Liver (tissue), 9 donors: ENCODE results near the gene SAP30. TPM values are rescaled to one million over a fixed set of nuclear protein-coding genes. Genes with fewer than 3 reads are reported as not detected.

ENCODE experiments used
- DNase-seq: peaks from one replicate; pipeline ENCODE4 v3.0.0-alpha.2; 2017; ENCODE audit warnings: low spot score
- H3K27ac ChIP-seq, 2 donors: one replicate each; pipeline ENCODE4 v1.7.0; 2013; ENCODE audit warnings: inconsistent platforms in 2 of 2, low read length in 2 of 2, control low read depth in 1 of 2, low read depth in 1 of 2, mild to moderate bottlenecking in 1 of 2
- H3K27me3 ChIP-seq, 4 donors: one replicate each; pipeline versions ENCODE4 v1.6.1 to v1.7.0; 2013; ENCODE audit warnings: low read length in 3 of 4, inconsistent platforms in 1 of 4, mild to moderate bottlenecking in 1 of 4, moderate library complexity in 1 of 4; ENCODE audit not compliant: control insufficient read depth in 4 of 4, insufficient read depth in 4 of 4
- H3K36me3 ChIP-seq, 4 donors: one replicate each; pipeline versions ENCODE4 v1.6.1 to v1.7.0; 2013; ENCODE audit warnings: low read length in 3 of 4, mild to moderate bottlenecking in 3 of 4, low read depth in 1 of 4, moderate library complexity in 1 of 4; ENCODE audit not compliant: control insufficient read depth in 4 of 4, insufficient read depth in 3 of 4
- H3K4me1 ChIP-seq, 4 donors: one replicate each; pipeline versions ENCODE4 v1.6.1 to v1.7.0; 2013; ENCODE audit warnings: low read length in 3 of 4, mild to moderate bottlenecking in 3 of 4, moderate library complexity in 1 of 4; ENCODE audit not compliant: control insufficient read depth in 4 of 4, insufficient read depth in 4 of 4
- H3K4me3 ChIP-seq, 3 donors: one replicate each; pipeline versions ENCODE4 v1.6.1 to v1.7.0; 2013; ENCODE audit warnings: low read length in 3 of 3, control low read depth in 1 of 3, low read depth in 1 of 3, mild to moderate bottlenecking in 1 of 3
- H3K9ac ChIP-seq, 2 donors: one replicate each; pipeline ENCODE4 v1.7.0; 2013; ENCODE audit warnings: low read length in 2 of 2, mild to moderate bottlenecking in 2 of 2, moderate library complexity in 2 of 2, control low read depth in 1 of 2, low read depth in 1 of 2
- H3K9me3 ChIP-seq, 4 donors: one replicate each; pipeline versions ENCODE4 v1.6.1 to v1.7.0; 2013; ENCODE audit warnings: low read length in 3 of 4; ENCODE audit not compliant: control insufficient read depth in 4 of 4
- ATF3 ChIP-seq: IDR thresholded peaks from 2 replicates; pipeline ENCODE4 v1.6.1; 2016; ENCODE audit warnings: antibody characterized with exemption
- EGR1 ChIP-seq, 2 donors: IDR thresholded peaks; 2 replicates each; pipeline ENCODE4 v1.6.1; 2016 to 2018; ENCODE audit warnings: antibody characterized with exemption in 2 of 2, low read depth in 2 of 2
- FOXA1 ChIP-seq: IDR thresholded peaks from 2 replicates; pipeline ENCODE4 v1.6.1; 2016; ENCODE audit warnings: antibody characterized with exemption
- FOXA2 ChIP-seq: IDR thresholded peaks from 2 replicates; pipeline ENCODE4 v1.6.1; 2016; ENCODE audit warnings: antibody characterized with exemption
- GABPA ChIP-seq, 2 donors: IDR thresholded peaks in 1 of 2; conservative IDR thresholded peaks in 1 of 2; 2 replicates each; pipeline ENCODE4 v1.6.1; 2016; ENCODE audit warnings: antibody characterized with exemption in 2 of 2, mild to moderate bottlenecking in 1 of 2, moderate library complexity in 1 of 2
- HNF4A ChIP-seq, 2 donors: conservative IDR thresholded peaks; 2 replicates each; pipeline ENCODE4 v1.6.1; 2016; ENCODE audit warnings: antibody characterized with exemption in 2 of 2, mild to moderate bottlenecking in 2 of 2
- HNF4G ChIP-seq: IDR thresholded peaks from 2 replicates; pipeline ENCODE4 v1.6.1; 2016; ENCODE audit warnings: antibody characterized with exemption
- JUND ChIP-seq, 2 donors: IDR thresholded peaks; 2 replicates each; pipeline ENCODE4 v1.6.1; 2016; ENCODE audit warnings: antibody characterized with exemption in 2 of 2
- MAX ChIP-seq: IDR thresholded peaks from 2 replicates; pipeline ENCODE4 v1.6.1; 2016; ENCODE audit warnings: antibody characterized with exemption
- NR2F2 ChIP-seq: IDR thresholded peaks from 2 replicates; pipeline ENCODE4 v1.6.1; 2016; ENCODE audit warnings: antibody characterized with exemption
- RAD21 ChIP-seq, 2 donors: IDR thresholded peaks; 2 replicates each; pipeline ENCODE4 v1.6.1; 2016; ENCODE audit warnings: antibody characterized with exemption in 2 of 2, mild to moderate bottlenecking in 2 of 2
- RXRA ChIP-seq, 2 donors: IDR thresholded peaks; 2 replicates each; pipeline ENCODE4 v1.6.1; 2017 to 2018; ENCODE audit warnings: antibody characterized with exemption in 2 of 2, mild to moderate bottlenecking in 1 of 2
- SP1 ChIP-seq: IDR thresholded peaks from 2 replicates; pipeline ENCODE4 v1.6.1; 2018; ENCODE audit warnings: antibody characterized with exemption, mild to moderate bottlenecking
- TAF1 ChIP-seq: conservative IDR thresholded peaks from 2 replicates; pipeline ENCODE4 v1.6.1; 2016; ENCODE audit warnings: antibody characterized with exemption, mild to moderate bottlenecking
- YY1 ChIP-seq: IDR thresholded peaks from 2 replicates; pipeline ENCODE4 v1.6.1; 2016; ENCODE audit warnings: antibody characterized with exemption, mild to moderate bottlenecking
- polyA plus RNA-seq, 2 donors: library from polyadenylated mRNA; stranded (reverse) in 1 of 2; unstranded in 1 of 2; fragments of 200-250 nt in 1 of 2; fragments of >200 nt in 1 of 2; fragmentation: Nextera tagmentation in 1 of 2; extraction: Ambion mirVana in 1 of 2; gene quantifications; one replicate each; pipeline versions ENCODE4 v1.2.1 to v1.2.3, GENCODE V29; 2013 to 2015
- total RNA-seq, 2 donors: library from RNA; depleted of rRNA; stranded (reverse); fragments of >200 nt; gene quantifications; one replicate each; pipeline ENCODE4 v1.2.3, GENCODE V29; 2014
- TF ChIP-seq, protein P1 (sequence below): fragments of 150-350 bp; IDR thresholded peaks from 2 replicates; pipeline ENCODE4 v1.5.1; 2017; ENCODE audit warnings: improper control_type of control experiment, low read depth, low read length; ENCODE audit not compliant: missing input control
- TF ChIP-seq, protein P2 (sequence below): IDR thresholded peaks from 2 replicates; pipeline ENCODE4 v1.6.1; 2016; ENCODE audit warnings: antibody characterized with exemption, mild to moderate bottlenecking
- TF ChIP-seq, protein P3 (sequence below): IDR thresholded peaks from 2 replicates; pipeline ENCODE4 v1.6.1; 2016; ENCODE audit warnings: antibody characterized with exemption
- donor health status: healthy.
- donor health status: healthy.
- donor health status: healthy.
- donor health status: healthy.
- donor health status: healthy.

Gene SAP30
- total and polyA plus RNA-seq, 4 donors, result 1.3 to 10.0 (median 3.7) TPM

- no peaks in the 10 kb centered on the region for H3K9me3 ChIP-seq
Observed at GRCh38 chr4:173367285-173367684, 3.5 kb upstream of the SAP30 start.

More at GRCh38 chr4:173367285-173367684, 3.5 kb upstream of the SAP30 start:
- no peaks in the 10 kb centered on the region for H3K36me3 ChIP-seq
- TF ChIP-seq NR2F2 (no peak), FOXA1 (no peak), TAF1 (no peak), EGR1 (IDR thresholded peaks at IDR 0.05; ENCODE audit: low read depth in 2 of 2) (no peak), RAD21 (IDR thresholded peaks at IDR 0.05) (no peak), FOXA2 (no peak), MAX (no peak), HNF4A (conservative IDR thresholded peaks at IDR 0.05) (no peak), YY1 (no peak), SP1 (no peak), HNF4G (no peak), RXRA (IDR thresholded peaks at IDR 0.05) (no peak), JUND (IDR thresholded peaks at IDR 0.05) (no peak), GABPA (IDR thresholded peaks at IDR 0.05 in 1 of 2, conservative IDR thresholded peaks at IDR 0.05 in 1 of 2) (no peak), ATF3 (no peak)
- TF ChIP-seq, protein P1, sequence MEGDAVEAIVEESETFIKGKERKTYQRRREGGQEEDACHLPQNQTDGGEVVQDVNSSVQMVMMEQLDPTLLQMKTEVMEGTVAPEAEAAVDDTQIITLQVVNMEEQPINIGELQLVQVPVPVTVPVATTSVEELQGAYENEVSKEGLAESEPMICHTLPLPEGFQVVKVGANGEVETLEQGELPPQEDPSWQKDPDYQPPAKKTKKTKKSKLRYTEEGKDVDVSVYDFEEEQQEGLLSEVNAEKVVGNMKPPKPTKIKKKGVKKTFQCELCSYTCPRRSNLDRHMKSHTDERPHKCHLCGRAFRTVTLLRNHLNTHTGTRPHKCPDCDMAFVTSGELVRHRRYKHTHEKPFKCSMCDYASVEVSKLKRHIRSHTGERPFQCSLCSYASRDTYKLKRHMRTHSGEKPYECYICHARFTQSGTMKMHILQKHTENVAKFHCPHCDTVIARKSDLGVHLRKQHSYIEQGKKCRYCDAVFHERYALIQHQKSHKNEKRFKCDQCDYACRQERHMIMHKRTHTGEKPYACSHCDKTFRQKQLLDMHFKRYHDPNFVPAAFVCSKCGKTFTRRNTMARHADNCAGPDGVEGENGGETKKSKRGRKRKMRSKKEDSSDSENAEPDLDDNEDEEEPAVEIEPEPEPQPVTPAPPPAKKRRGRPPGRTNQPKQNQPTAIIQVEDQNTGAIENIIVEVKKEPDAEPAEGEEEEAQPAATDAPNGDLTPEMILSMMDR, result no peak
- TF ChIP-seq, protein P2, sequence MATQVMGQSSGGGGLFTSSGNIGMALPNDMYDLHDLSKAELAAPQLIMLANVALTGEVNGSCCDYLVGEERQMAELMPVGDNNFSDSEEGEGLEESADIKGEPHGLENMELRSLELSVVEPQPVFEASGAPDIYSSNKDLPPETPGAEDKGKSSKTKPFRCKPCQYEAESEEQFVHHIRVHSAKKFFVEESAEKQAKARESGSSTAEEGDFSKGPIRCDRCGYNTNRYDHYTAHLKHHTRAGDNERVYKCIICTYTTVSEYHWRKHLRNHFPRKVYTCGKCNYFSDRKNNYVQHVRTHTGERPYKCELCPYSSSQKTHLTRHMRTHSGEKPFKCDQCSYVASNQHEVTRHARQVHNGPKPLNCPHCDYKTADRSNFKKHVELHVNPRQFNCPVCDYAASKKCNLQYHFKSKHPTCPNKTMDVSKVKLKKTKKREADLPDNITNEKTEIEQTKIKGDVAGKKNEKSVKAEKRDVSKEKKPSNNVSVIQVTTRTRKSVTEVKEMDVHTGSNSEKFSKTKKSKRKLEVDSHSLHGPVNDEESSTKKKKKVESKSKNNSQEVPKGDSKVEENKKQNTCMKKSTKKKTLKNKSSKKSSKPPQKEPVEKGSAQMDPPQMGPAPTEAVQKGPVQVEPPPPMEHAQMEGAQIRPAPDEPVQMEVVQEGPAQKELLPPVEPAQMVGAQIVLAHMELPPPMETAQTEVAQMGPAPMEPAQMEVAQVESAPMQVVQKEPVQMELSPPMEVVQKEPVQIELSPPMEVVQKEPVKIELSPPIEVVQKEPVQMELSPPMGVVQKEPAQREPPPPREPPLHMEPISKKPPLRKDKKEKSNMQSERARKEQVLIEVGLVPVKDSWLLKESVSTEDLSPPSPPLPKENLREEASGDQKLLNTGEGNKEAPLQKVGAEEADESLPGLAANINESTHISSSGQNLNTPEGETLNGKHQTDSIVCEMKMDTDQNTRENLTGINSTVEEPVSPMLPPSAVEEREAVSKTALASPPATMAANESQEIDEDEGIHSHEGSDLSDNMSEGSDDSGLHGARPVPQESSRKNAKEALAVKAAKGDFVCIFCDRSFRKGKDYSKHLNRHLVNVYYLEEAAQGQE, result no peak
- TF ChIP-seq, protein P3, sequence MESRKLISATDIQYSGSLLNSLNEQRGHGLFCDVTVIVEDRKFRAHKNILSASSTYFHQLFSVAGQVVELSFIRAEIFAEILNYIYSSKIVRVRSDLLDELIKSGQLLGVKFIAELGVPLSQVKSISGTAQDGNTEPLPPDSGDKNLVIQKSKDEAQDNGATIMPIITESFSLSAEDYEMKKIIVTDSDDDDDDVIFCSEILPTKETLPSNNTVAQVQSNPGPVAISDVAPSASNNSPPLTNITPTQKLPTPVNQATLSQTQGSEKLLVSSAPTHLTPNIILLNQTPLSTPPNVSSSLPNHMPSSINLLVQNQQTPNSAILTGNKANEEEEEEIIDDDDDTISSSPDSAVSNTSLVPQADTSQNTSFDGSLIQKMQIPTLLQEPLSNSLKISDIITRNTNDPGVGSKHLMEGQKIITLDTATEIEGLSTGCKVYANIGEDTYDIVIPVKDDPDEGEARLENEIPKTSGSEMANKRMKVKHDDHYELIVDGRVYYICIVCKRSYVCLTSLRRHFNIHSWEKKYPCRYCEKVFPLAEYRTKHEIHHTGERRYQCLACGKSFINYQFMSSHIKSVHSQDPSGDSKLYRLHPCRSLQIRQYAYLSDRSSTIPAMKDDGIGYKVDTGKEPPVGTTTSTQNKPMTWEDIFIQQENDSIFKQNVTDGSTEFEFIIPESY, result no peak
- no peaks in the 10 kb centered on the region for H3K27me3 ChIP-seq
- no peak overlapping the region for H3K4me3 ChIP-seq
- peaks cover 0 to 7% (median 2%) of the 10 kb centered on the region in 4 donors for H3K4me1 ChIP-seq
- DNase-seq, result no peak
- H3K9ac ChIP-seq, result no peak overlapping the region
- H3K27ac ChIP-seq, result no peak overlapping the region
